Thoracic aorta (tissue), 2 donors: Measurements from ENCODE around the gene RAI1. TPM values are rescaled to one million over a fixed set of nuclear protein-coding genes. Genes with fewer than 3 reads are reported as not detected.

ENCODE experiments used
- ATAC-seq: fragments of 150-250 bp; one replicate; pipeline ENCODE4 v1.8.0; 2017; ENCODE audit warnings: low read depth; ENCODE audit not compliant: insufficient number of reproducible peaks, low FRiP score
- DNase-seq: peaks from one replicate; pipeline ENCODE4 v3.0.0-alpha.2; 2020; ENCODE audit warnings: low spot score
- H3K27ac ChIP-seq, 2 donors: fragments of 200-600 bp; sonication (generic); 1 replicate in 1 of 2; 2 replicates in 1 of 2; pipeline ENCODE4 v1.5.1; 2016; ENCODE audit warnings: mild to moderate bottlenecking in 2 of 2, moderate library complexity in 2 of 2
- H3K27me3 ChIP-seq: fragments of 200-600 bp; sonication (generic); replicated peaks from 2 replicates; pipeline ENCODE4 v1.6.0; 2016; ENCODE audit warnings: mild to moderate bottlenecking; ENCODE audit not compliant: insufficient read depth
- H3K36me3 ChIP-seq: fragments of 200-600 bp; sonication (generic); one replicate; pipeline ENCODE4 v1.5.1; 2016
- H3K4me1 ChIP-seq, 2 donors: fragments of 200-600 bp; sonication (generic); 1 replicate in 1 of 2; 2 replicates in 1 of 2; pipeline versions ENCODE4 v1.5.1 to v1.6.0; 2016; ENCODE audit warnings: low read depth in 2 of 2, mild to moderate bottlenecking in 1 of 2; ENCODE audit not compliant: control insufficient read depth in 1 of 2
- H3K4me3 ChIP-seq: fragments of 200-600 bp; sonication (generic); 2 replicates; pipeline ENCODE4 v1.5.1; 2016; ENCODE audit warnings: mild to moderate bottlenecking
- H3K9me3 ChIP-seq: fragments of 200-600 bp; sonication (generic); 2 replicates; pipeline ENCODE4 v1.5.1; 2016
- CTCF ChIP-seq: fragments of 200-600 bp; sonication (generic); IDR thresholded peaks from one replicate; pipeline ENCODE4 v1.5.1; 2019; ENCODE audit warnings: antibody characterized with exemption
- total RNA-seq, 2 donors: library from RNA; depleted of rRNA; stranded (reverse); fragments of >200 nt; gene quantifications; one replicate each; pipeline versions ENCODE4 v1.1.0 to v1.2.3, GENCODE V29; 2016

RAI1 gene
- total RNA-seq, 2 donors from 2014 or later, result 21.0 to 31.5 TPM

GRCh38 chr17:17682737-17683680 lies 1.8 kb downstream of the RAI1 start:
- no peaks in the 10 kb centered on the region for H3K9me3 ChIP-seq
- no peak for TF ChIP-seq CTCF
- peak overlapping the region; percentile 91 for H3K4me3 ChIP-seq
- H3K4me1 ChIP-seq, result peaks cover 8 to 23% of the 10 kb centered on the region in 2 donors
- H3K27ac ChIP-seq, result peak overlapping the region; percentile 87 to 89
- ATAC-seq, result peak; percentile 39
- H3K27me3 ChIP-seq, result no peaks in the 10 kb centered on the region
- no peaks in the 10 kb centered on the region for H3K36me3 ChIP-seq
- no peak for DNase-seq

- no peaks in the 10 kb centered on the region for H3K27me3 ChIP-seq
- DNase-seq, result no peak
- no peaks in the 10 kb centered on the region for H3K9me3 ChIP-seq
- H3K36me3 ChIP-seq, result no peaks in the 10 kb centered on the region
- H3K4me3 ChIP-seq, result no peak overlapping the region
- H3K4me1 ChIP-seq, result peaks cover 8 to 23% of the 10 kb centered on the region in 2 donors
- TF ChIP-seq CTCF, result no peak
- ATAC-seq, result no peak
- H3K27ac ChIP-seq, result peak overlapping the region; percentile 87 to 89
These were observed 2.6 kb downstream of the RAI1 start for GRCh38 chr17:17683710-17684365.

- Histone ChIP-seq H3K36me3 (no peaks in the 10 kb centered on the region), H3K9me3 (no peaks in the 10 kb centered on the region), H3K27me3 (no peaks in the 10 kb centered on the region), H3K4me3 (no peak overlapping the region), H3K27ac (no peak overlapping the region), H3K4me1 (peaks cover 8 to 23% of the 10 kb centered on the region in 2 donors)
- DNase-seq (no peak), ATAC-seq (no peak)
- TF ChIP-seq CTCF, result no peak
These were observed 3.9 kb downstream of the RAI1 start for GRCh38 chr17:17684906-17685774.

GRCh38 chr17:17685775-17686291 lies 4.6 kb downstream of the RAI1 start:
- ATAC-seq (no peak), DNase-seq (no peak)
- Histone ChIP-seq H3K27me3 (no peaks in the 10 kb centered on the region), H3K4me1 (peaks cover 8 to 23% of the 10 kb centered on the region in 2 donors), H3K9me3 (no peaks in the 10 kb centered on the region), H3K27ac (no peak overlapping the region), H3K4me3 (no peak overlapping the region), H3K36me3 (no peaks in the 10 kb centered on the region)
- TF ChIP-seq CTCF, result no peak
